HuH-7 (cell line): ENCODE data around the gene RPH3AL.
"Not testable (repeated sequence)": the region's sequence is repeated elsewhere in the genome, so short reads cannot be mapped to it uniquely, and the experiment has no call there.

Experiments used
- DNase-seq: peaks from one replicate; pipeline ENCODE4 v3.0.0; 2011; ENCODE audit warnings: low spot score

Gene RPH3AL

GRCh38 chr17:224576-224975, 128.0 kb downstream of the RPH3AL start:
- DNase-seq, result not testable (repeated sequence)

- DNase-seq, result no peak
These were observed 128.7 kb downstream of the RPH3AL start for GRCh38 chr17:223723-224471.

GRCh38 chr17:222172-222571, 130.4 kb downstream of the RPH3AL start:
- no peak for DNase-seq

- no peak for DNase-seq
These were observed 132.9 kb downstream of the RPH3AL start for GRCh38 chr17:219696-220095.

GRCh38 chr17:218432-219110, 134.0 kb downstream of the RPH3AL start:
- no peak for DNase-seq

GRCh38 chr17:216625-217024, 136.0 kb downstream of the RPH3AL start:
- DNase-seq, result no peak

- DNase-seq, result not testable (repeated sequence)
These were observed 136.8 kb downstream of the RPH3AL start for GRCh38 chr17:215563-216478.

GRCh38 chr17:214881-215331, 137.7 kb downstream of the RPH3AL start:
- no peak for DNase-seq

- DNase-seq, result no peak
These were observed 139.1 kb downstream of the RPH3AL start for GRCh38 chr17:213286-214105.

GRCh38 chr17:210402-210801, 142.2 kb downstream of the RPH3AL start:
- DNase-seq, result no peak

GRCh38 chr17:208429-208828, 144.2 kb downstream of the RPH3AL start:
- no peak for DNase-seq

GRCh38 chr17:207775-208174, 144.8 kb downstream of the RPH3AL start:
- DNase-seq, result no peak

GRCh38 chr17:206941-207560, 145.6 kb downstream of the RPH3AL start:
- no peak for DNase-seq

GRCh38 chr17:206484-206883, 146.1 kb downstream of the RPH3AL start:
- DNase-seq, result not testable (repeated sequence)

GRCh38 chr17:205817-206216, 146.8 kb downstream of the RPH3AL start:
- DNase-seq, result no peak

GRCh38 chr17:205148-205669, 147.4 kb downstream of the RPH3AL start:
- DNase-seq, result no peak

- no peak for DNase-seq
These were observed 148.0 kb downstream of the RPH3AL start for GRCh38 chr17:204427-205147.

- DNase-seq, result no peak
These were observed 150.1 kb downstream of the RPH3AL start for GRCh38 chr17:202501-202951.

- DNase-seq, result not testable (repeated sequence)
These were observed 150.9 kb downstream of the RPH3AL start for GRCh38 chr17:201736-202135.

- not testable (repeated sequence) for DNase-seq
These were observed 151.3 kb downstream of the RPH3AL start for GRCh38 chr17:201257-201656.
